Left ventricle myocardium inferior (tissue), 1 donor: ENCODE results near the gene ADCY6. TPM values are rescaled to one million over a fixed set of nuclear protein-coding genes. Genes with fewer than 3 reads are reported as not detected.

Experiments used
- DNase-seq: peaks from one replicate; pipeline ENCODE4 v3.0.0-alpha.2; 2020
- H3K27ac ChIP-seq: fragments of 200-600 bp; replicated peaks from 2 replicates; pipeline ENCODE4 v1.8.0; 2021
- H3K27me3 ChIP-seq: fragments of 200-600 bp; 2 replicates; pipeline ENCODE4 v1.8.0; 2021; ENCODE audit warnings: low read depth
- H3K36me3 ChIP-seq: fragments of 200-600 bp; 2 replicates; pipeline ENCODE4 v1.8.0; 2021
- H3K4me1 ChIP-seq: fragments of 200-600 bp; 2 replicates; pipeline ENCODE4 v1.8.0; 2021
- H3K4me3 ChIP-seq: fragments of 200-600 bp; 2 replicates; pipeline ENCODE4 v1.8.0; 2021; ENCODE audit warnings: mild to moderate bottlenecking, moderate library complexity
- H3K9me3 ChIP-seq: fragments of 200-600 bp; replicated peaks from 2 replicates; pipeline ENCODE4 v1.8.0; 2021
- CTCF ChIP-seq: fragments of 200-600 bp; IDR thresholded peaks from 2 replicates; pipeline ENCODE4 v1.8.0; 2021; ENCODE audit warnings: antibody characterized with exemption, mild to moderate bottlenecking, borderline replicate concordance
- intact Hi-C: fragments of 100-400 bp; cut with micrococcal nuclease; formaldehyde crosslinking; loops from one replicate; pipeline ENCODE4 v1.11.0; 2022
- total RNA-seq: library from RNA; stranded (reverse); fragmentation: NEBNext Ultra II Directional; extraction: Animal tissue kit (Norgen Biotek cat#: 25700); gene quantifications from one replicate; pipeline ENCODE4 v1.2.1, GENCODE V29; 2021
- donor health status: DM: no; HTN: yes; CAD: no; lungs with severe emphysema.

Gene ADCY6
- total RNA-seq, 1 donor from 2014 or later = 98.4 TPM

GRCh38 chr12:48775991-48776649, 12.8 kb downstream of the ADCY6 start:
- no peaks in the 10 kb centered on the region for H3K9me3 ChIP-seq
- peaks cover 71% of the 10 kb centered on the region for H3K4me1 ChIP-seq
- DNase-seq = no peak
- no peak overlapping the region for H3K4me3 ChIP-seq
- intact Hi-C loops = no loop called here
- peaks cover 71% of the 10 kb centered on the region for H3K36me3 ChIP-seq
- H3K27me3 ChIP-seq = no peaks in the 10 kb centered on the region
- no peak for TF ChIP-seq CTCF
- H3K27ac ChIP-seq = peak overlapping the region; percentile 93

DNA sequence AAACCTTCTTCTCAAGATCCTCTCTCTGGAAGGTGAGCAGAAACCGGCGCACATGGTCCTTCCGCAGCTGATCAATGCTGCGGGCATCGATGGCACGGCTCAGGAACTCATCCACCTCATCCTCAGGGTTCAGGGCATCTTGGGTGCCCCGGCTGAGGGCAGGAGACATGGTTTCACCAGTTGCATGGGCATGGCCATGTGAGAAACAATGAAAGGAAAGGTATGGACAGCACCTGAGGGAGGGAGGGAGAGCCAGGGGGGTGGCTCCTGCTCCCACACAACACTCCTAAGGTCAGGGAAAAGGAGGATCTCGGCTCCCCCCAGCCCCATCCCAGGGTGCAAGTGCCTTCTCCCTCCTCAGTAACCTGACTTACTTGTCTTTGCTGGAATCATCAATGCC, 13.6 kb downstream of the ADCY6 start:
- no peaks in the 10 kb centered on the region for H3K27me3 ChIP-seq
- no peak overlapping the region for H3K4me3 ChIP-seq
- no peaks in the 10 kb centered on the region for H3K9me3 ChIP-seq
- peaks cover 79% of the 10 kb centered on the region for H3K36me3 ChIP-seq
- no peak for DNase-seq
- peaks cover 63% of the 10 kb centered on the region for H3K4me1 ChIP-seq
- peak overlapping the region; percentile 93 for H3K27ac ChIP-seq
- TF ChIP-seq CTCF = no peak
- intact Hi-C loops = no loop called here

GRCh38 chr12:48774516-48774915, 14.4 kb downstream of the ADCY6 start:
- intact Hi-C loops = no loop called here
- no peak overlapping the region for H3K4me3 ChIP-seq
- H3K9me3 ChIP-seq = no peaks in the 10 kb centered on the region
- no peak for TF ChIP-seq CTCF
- no peaks in the 10 kb centered on the region for H3K27me3 ChIP-seq
- peaks cover 55% of the 10 kb centered on the region for H3K4me1 ChIP-seq
- no peak overlapping the region for H3K27ac ChIP-seq
- DNase-seq = no peak
- H3K36me3 ChIP-seq = peaks cover 87% of the 10 kb centered on the region

DNA sequence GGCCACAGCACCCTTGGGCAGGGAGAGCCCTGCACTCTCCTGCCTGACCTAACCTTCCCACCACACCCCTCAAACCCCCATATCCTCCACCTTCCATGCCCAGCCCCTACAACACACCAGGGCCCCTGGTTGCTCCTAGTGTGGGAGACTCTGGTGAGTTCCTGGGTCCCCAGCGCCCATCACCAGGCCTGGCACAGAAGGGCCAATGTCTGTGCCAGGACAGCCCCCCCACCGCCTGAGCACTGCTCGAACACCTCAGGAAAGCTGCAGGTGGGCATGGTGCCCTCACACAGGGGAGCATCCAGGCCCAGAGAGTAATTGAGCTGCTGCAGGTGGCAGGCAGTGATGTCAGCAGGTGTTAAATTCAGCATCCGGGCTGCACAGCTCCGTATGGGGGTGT, 15.2 kb downstream of the ADCY6 start:
- TF ChIP-seq CTCF = no peak
- H3K9me3 ChIP-seq = no peaks in the 10 kb centered on the region
- intact Hi-C loops = no loop called here
- DNase-seq = no peak
- H3K4me3 ChIP-seq = no peak overlapping the region
- peaks cover 95% of the 10 kb centered on the region for H3K36me3 ChIP-seq
- no peaks in the 10 kb centered on the region for H3K27me3 ChIP-seq
- H3K4me1 ChIP-seq = peaks cover 54% of the 10 kb centered on the region
- H3K27ac ChIP-seq = no peak overlapping the region

GRCh38 chr12:48771588-48772112, 17.2 kb downstream of the ADCY6 start:
- DNase-seq = no peak
- intact Hi-C loops = no loop called here
- Histone ChIP-seq H3K4me1 (peaks cover 54% of the 10 kb centered on the region), H3K27me3 (no peaks in the 10 kb centered on the region), H3K9me3 (no peaks in the 10 kb centered on the region), H3K4me3 (no peak overlapping the region), H3K36me3 (peaks cover 96% of the 10 kb centered on the region), H3K27ac (no peak overlapping the region)
- TF ChIP-seq CTCF = no peak
